HG03558 (cell line): ENCODE data around the gene PRMT9.
A peak's percentile ranks its signal among the peaks of the same experiment; 100 is the strongest.

Source experiments
- ATAC-seq: cut with Tn5 transposase; IDR thresholded peaks from one replicate; pipeline ENCODE4 v1.9.1; 2021; ENCODE audit warnings: moderate number of reproducible peaks; ENCODE audit not compliant: unreplicated experiment; ENCODE audit errors: extremely low read depth

The PRMT9 gene

DNA sequence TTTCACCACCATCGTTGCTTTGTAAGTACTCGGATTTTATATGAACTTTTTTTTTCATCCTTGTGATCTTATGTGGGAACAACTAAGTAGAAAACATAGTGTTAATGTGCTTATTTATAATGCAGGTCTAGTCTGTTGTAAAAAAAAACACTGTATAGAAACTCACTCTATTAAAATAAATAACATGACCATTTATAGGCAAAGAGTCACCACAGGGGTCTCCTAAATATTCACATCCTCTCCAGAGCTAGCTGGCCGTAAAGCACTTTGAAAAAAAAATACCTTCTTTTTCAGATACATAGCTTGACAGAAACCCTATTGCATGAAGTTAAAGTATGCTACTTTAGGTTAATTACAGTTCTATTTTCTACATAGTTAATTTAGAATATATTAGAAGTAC, 55.5 kb downstream of the PRMT9 start:
- no peak for ATAC-seq

GRCh38 chr4:147626903-147627302, 57.1 kb downstream of the PRMT9 start:
- ATAC-seq = no peak

DNA sequence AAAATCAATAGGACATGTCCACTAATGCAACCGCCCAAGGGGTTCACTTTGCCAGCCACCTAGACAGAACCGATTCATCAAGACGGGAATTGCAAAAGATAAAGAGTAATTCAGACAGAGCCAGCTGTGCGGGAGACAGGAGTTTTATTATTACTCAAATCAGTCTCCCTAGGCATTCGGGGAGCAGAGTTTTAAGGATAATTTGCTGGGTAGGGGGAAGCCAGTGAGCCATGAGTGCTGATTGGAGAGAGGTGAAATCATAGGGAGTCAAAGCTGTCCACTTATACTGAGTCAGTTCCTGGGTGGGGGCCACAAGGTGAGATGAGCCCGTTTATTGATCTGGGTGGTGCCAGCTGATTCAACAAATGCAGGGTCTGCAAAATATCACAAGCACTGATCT, 58.2 kb downstream of the PRMT9 start:
- no peak for ATAC-seq

- ATAC-seq = no peak
Measured at GRCh38 chr4:147620315-147620714, 63.6 kb downstream of the PRMT9 start.

DNA sequence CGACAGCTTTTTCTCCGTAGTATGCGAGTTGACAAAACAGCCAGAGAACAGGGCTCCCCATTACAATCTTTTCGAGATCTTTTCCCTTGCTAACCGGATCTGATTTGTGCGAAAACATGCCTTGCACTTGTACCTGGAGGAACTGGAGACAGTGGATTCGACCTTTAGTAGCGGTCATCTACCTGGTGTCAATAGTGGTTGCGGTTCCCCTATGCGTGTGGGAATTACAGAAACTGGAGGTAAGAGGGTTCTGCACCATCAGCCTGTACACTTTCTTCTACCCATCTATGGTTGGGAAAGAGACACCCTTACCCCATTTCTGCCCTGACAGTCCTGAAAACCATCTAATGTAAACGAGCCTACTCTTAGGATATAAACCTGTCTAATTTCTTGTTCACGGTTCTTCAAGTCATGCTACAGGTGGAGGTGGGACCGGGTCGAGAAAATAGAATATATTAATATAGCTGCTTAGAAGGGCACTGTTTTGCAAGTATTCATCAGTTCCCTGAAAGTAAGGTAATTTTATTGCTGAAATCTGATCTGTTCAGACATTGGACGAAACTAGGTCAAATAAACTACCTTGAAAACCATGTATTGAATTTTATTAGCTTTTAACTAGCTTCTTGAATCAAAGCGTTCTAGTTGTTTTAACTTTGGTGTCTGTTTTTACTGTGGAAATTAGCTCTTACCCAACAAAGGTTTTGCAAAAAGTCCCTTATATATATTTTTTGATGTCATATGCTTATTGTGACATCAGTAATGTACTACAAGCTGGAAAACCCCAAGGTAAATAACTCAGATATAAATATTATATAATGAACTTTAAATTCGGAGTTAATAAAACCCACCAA, 65.9 kb downstream of the PRMT9 start:
- ATAC-seq = no peak

DNA sequence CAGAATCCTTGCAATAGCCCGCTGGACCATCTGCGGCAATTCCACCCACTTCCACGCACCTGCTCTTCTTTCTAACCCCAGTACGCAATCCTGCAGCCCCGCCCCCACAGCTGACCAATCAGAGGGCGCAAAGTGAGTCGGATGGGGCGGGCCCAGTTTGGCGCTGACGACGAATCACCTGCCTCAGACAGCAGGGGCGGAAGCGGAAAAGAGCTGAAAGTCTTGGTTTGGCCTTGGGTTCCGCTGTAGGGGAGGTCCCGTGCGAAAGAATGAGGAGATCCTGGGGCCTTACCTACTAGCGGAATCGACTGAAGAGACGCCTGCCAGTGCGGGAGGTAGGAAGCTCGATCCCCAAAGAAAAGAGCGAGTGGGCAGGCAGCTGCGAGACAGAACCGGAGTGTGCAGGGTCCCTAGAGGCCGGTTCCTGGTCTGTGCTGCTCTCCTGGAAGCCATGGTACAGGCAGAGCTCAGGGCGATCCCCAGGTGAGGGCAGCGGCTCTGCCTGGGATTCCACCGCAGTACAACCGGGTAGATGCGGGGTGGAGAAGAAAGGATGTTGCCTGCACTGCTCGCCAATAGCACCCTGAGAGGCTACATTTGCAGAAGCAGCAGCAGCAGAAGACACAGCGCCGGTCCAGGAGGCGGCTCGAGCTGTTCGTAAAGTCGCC, 66.7 kb downstream of the PRMT9 start, which contains the start of gene TMEM184C:
TSS of gene TMEM184C (plus strand) at position 225 of the 668 bp plus-strand sequence. CDS start 560 bp downstream, outside the sequence.
- ATAC-seq = peak; percentile 99

DNA sequence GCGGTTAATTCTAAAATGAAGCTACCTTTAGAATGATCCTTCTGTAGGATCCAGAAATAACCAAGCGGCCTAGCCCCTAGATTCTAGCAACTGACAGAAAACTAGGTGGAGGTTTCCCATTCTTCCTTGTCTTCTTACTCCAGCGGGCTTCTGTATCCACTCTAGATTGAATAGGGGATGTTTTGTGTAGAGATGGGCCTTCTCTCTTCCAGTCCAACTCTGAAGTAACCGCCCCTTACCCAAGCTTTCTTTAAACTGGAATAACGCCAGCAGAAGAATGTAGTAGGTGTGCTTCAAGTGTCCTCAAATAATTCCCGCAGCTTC, 67.2 kb downstream of the PRMT9 start:
- no peak for ATAC-seq

- no peak for ATAC-seq
Measured at GRCh38 chr4:147610686-147611085, 73.3 kb downstream of the PRMT9 start.

- no peak for ATAC-seq
Measured at GRCh38 chr4:147607471-147607870, 76.5 kb downstream of the PRMT9 start.

- ATAC-seq = no peak
Measured at GRCh38 chr4:147605499-147605898, 78.5 kb downstream of the PRMT9 start.

DNA sequence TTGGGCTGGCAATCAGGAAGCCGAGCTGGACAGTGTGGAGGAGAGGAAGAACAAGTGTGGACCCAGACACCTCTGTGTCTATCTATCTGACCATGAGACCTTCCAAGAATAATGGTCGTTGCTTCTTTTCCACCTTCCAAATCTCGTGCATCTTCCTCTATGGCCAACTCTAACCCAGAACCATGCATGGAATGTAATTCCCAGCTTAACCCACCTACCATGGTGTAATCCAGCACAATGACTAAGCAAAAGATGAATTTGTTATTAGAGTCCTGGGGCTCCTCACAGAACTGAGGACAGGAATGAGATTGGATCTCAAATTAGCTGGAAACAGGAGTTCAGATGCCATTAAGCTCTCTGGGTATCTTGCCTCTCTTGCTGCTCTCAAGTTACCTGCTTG, 84.2 kb downstream of the PRMT9 start:
- no peak for ATAC-seq

DNA sequence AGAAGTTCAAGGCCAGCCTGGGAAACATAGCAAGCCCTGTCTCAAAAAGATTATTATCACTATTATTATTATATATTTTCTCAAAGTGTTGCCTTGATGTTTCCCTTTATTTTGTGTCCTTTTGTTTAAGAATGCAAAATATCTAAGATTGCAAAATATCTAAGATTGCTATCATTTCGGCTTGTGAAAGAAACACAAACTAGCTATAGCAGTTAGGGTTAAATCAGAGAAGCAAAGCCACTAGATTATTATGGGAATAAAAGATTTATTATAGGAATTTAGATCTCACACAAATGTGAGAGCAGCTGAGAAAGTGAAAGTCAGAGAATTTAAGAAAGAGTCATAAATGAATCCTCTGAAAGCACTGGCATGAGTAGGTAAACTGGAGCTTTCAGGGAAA, 84.8 kb downstream of the PRMT9 start:
- ATAC-seq = no peak

GRCh38 chr4:147597561-147597960, 86.4 kb downstream of the PRMT9 start:
- ATAC-seq = no peak

DNA sequence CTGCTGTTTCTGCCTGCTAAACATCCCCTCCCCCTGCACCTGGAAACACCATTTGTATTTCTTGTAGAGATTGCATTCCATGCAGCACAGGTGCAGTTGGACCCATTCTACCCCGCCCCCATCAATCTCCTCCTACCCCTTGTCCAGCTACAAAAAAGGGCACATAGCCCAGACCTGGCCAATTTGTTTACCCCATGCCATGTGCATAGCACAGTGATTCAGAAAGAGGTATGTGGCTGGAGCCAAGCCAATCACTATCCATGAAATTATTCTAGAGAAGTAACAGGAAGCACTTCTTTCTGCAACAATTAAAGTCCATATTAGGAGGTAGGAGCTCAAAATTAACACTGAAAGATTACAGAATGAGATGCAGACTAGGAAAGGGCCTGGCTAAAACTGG, 87.0 kb downstream of the PRMT9 start:
- no peak for ATAC-seq

- ATAC-seq = no peak
Measured at GRCh38 chr4:147596377-147596776, 87.6 kb downstream of the PRMT9 start.

DNA sequence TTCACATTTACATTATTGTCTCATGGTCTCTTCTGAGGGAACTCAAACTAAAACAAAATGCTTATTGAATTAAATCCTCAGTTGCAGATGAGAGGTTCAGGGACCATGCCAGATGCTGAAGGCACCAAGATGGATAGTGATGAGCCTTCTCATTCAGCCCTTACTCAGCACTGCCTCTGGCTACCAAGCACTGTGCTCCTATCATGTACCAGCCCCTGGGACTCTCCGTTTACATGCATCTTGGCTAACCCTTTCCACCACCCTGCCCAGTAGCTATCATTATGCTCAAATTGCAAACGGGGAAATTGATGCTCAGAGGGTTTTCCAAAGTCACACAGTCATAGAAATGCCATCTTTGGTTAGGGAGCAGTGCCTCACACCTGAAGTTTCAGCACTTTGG, 89.4 kb downstream of the PRMT9 start:
- ATAC-seq = no peak

DNA sequence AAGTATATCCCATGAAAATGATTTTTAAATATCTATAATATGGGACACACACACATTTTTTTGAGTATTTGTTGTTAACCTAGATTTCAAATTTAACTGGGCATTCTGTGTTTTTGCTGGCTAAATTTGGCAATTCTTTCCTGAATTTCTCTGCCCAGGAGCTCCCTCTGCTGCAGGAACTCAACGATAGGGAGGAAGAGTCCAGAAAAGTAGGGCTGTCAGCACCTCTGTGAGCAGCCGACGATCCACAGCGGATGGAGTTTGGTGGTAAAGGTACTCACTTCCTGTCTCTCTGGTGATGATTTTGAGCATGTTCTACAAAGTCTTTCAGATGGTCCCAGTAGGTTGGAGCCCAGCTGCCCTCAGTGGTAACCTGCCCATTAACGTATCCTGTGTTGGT, 89.9 kb downstream of the PRMT9 start:
- ATAC-seq = no peak

DNA sequence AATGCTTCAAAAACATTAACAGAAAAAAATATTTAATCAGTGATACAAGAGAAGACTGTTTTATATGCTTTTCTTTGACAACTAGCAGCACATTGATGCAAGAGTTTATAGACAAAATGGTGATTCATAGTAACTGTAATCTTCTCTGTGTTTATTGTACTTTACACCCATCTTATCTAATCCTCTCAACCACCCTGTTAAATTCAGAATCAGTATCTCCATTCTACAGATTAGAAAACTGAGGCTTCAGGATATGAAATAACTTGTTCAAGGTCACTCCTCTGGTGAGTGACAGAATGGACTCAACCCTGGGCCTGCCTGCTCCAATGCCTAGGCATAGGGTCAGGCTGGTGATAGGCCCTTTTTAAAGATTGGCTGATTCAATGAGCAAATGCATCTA, 92.9 kb downstream of the PRMT9 start:
- ATAC-seq = no peak

DNA sequence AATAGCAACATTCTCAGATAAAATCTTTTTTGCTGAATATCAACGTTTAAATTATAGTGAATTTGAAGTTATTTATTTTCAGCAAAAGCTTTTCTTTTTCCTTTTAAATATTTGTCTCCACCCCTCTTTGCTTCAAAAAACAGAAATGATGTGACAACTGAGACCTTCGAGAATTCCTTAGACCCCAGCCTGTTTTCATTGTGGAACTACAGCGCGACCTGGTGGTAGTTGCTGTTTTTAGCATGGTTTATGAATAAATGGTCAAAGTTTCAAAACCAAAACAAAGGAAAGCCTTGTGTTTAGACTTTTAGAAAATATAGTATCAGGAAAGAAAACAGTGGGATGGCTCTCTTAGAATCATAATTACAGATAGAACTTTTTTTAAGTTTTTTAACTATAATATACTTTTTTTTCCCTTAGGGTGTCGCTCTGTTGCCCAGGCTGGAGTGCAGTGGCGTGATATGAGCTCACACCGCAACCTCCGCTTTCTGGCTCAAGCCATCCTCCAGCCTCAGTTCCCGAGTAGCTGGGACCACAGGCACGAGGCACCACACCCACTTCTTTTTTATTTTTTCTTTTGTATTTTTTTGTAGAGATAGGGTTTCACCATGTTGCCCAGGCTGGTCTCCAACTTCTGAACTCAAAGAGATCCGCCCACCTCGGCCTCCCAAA, 93.6 kb downstream of the PRMT9 start:
- no peak for ATAC-seq

GRCh38 chr4:147589586-147589985, 94.4 kb downstream of the PRMT9 start:
- no peak for ATAC-seq
